Limb (tissue), 2 donors: Measurements from ENCODE around the gene FBH1.
"Not testable (repeated sequence)": the region's sequence is repeated elsewhere in the genome, so short reads cannot be mapped to it uniquely, and the experiment has no call there.

ENCODE experiments used
- DNase-seq, 2 donors: peaks; one replicate each; pipeline ENCODE4 v3.0.0-alpha.2; 2016; ENCODE audit errors: extremely low spot score in 2 of 2

Gene FBH1

GRCh38 chr10:5903563-5903962 is 13.5 kb downstream of the FBH1 start:
- DNase-seq: no peak

DNA sequence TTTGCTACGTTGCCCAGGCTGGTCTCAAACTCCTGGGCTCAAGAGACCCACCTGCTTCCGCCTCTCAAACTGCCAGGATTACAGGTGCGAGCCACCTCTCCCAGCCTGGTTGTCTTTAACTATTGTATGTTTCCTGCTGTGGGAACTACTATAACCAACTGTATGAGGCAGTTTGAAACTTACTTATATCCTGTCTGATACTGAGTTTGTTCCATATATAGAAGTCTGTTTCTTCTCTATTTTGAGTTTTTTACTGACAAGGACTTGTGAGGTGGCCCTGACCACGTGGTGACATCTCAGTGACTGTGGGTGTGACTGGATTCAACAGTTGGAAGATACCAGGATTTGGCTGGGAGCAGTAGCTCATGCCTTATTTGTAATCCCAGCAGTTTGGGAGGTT is 14.2 kb downstream of the FBH1 start:
- DNase-seq: no peak

DNA sequence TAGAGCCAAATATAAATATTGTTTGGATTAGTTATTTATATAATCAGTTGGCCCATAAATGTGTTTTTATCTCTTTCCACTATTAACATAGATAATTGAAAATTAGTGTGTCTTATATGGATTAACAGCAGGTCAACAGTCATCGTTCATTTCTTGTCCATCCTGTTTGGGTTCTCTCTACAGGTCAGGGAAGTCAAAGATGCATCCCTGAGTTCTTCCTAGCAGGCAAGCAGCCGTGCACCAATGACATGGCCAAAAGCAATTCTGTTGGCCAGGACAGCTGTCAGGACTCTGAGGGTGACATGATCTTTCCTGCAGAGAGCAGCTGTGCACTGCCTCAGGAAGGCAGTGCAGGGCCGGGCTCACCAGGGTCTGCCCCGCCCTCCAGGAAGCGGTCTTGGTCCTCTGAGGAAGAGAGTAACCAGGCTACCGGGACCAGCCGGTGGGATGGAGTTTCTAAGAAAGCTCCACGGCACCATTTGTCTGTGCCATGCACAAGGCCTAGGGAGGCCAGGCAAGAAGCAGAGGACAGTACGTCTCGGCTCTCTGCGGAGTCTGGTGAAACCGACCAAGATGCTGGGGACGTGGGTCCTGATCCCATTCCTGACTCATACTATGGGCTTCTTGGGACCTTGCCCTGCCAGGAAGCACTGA is 15.9 kb downstream of the FBH1 start:
- DNase-seq: peak in 1 of 2 donors; percentile 10

DNA sequence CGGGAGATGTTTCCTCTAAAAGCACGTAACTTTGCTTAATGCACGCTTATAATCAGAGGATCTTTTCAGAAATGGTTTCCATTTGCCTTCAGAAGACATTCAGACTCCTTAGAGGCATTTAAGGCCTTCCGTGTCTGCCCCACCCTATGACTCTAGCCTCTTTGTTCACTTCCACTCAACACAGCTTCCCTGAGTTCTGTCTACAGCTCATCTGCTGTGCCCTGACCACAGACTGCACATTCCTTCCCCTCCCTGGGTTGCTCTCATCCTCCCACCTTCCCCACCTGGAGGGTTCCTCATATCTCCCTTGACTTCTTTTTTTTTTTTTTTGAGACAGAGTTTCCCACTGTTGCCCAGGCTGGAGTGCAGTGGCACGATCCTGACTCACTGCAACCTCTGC is 16.6 kb downstream of the FBH1 start:
- DNase-seq: no peak

- DNase-seq: not testable (repeated sequence)
Observed at GRCh38 chr10:5908676-5909075, 18.6 kb downstream of the FBH1 start.

GRCh38 chr10:5910323-5911100 is 20.5 kb downstream of the FBH1 start:
- DNase-seq: peak in 1 of 2 donors; percentile 40

GRCh38 chr10:5911670-5912069 is 21.6 kb downstream of the FBH1 start:
- no peak for DNase-seq

- no peak for DNase-seq
Observed at GRCh38 chr10:5913736-5914135, 23.7 kb downstream of the FBH1 start.

DNA sequence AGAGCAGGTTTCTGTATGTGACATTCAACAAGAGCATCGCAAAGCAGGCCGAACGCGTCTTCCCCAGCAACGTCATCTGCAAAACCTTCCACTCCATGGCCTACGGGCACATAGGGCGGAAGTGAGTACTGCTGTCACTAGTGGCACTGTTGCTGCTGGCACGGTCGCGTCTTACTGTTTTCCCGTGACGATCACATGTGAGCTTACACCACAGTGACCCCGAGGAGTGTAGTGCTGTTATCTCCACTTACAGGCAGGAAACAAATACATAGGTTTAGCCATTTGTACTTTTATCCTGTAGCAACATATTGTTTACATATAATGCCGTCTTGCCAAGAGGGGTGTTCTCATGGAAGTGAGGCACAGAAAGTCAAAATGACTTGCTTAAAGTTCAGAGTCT is 25.4 kb downstream of the FBH1 start:
- no peak for DNase-seq

- DNase-seq: no peak
Observed at GRCh38 chr10:5917305-5917704, 27.3 kb downstream of the FBH1 start.

GRCh38 chr10:5918763-5919162 is 28.7 kb downstream of the FBH1 start:
- DNase-seq: no peak

- DNase-seq: no peak
Observed at GRCh38 chr10:5919568-5919967, 29.5 kb downstream of the FBH1 start.

DNA sequence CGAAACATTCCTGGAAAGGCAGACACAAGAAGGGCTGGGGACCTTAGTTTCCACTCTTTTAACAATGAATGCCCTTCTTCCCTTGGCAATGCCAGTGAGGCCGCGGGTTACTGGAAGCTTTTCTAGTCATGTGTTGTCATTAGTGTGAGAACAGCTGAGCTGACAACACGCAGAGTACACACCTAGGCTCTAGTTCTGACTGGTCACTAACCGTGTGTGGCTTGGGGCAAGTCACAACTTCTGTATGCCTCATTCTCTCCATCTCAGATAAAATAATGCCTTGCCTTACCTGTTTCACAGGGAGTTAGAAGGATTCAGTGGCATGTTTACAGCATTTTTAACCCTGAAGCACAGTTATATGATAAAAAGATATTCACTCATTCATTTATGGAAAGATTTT is 31.7 kb downstream of the FBH1 start:
- no peak for DNase-seq

GRCh38 chr10:5924889-5925288 is 34.8 kb downstream of the FBH1 start:
- DNase-seq: no peak

- no peak for DNase-seq
Observed at GRCh38 chr10:5927306-5927705, 37.3 kb downstream of the FBH1 start.

DNA sequence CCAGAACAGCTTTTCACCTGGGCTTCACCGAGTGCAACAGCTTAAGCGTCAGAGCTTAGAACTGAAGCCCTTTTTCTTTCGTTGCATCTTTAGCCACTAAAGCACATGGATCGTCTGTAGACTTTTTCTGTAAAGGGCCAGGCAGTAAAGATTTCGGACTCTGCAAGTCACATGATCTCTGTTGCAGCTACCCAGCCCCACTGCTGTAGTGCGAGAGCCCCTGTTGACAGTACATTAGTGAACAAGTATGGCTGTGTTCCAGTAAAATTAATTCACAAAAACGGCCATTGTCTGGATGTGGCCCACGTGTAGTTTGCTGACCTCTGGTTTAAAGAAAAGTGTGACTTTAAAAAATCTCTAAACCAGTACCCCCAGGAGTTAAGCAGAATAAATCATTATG is 39.4 kb downstream of the FBH1 start:
- no peak for DNase-seq

- no peak for DNase-seq
Observed at GRCh38 chr10:5930272-5930671, 40.2 kb downstream of the FBH1 start.

- no peak for DNase-seq
Observed at GRCh38 chr10:5932345-5932744, 42.3 kb downstream of the FBH1 start.

- DNase-seq: no peak
Observed at GRCh38 chr10:5933909-5934546, 44.0 kb downstream of the FBH1 start.

DNA sequence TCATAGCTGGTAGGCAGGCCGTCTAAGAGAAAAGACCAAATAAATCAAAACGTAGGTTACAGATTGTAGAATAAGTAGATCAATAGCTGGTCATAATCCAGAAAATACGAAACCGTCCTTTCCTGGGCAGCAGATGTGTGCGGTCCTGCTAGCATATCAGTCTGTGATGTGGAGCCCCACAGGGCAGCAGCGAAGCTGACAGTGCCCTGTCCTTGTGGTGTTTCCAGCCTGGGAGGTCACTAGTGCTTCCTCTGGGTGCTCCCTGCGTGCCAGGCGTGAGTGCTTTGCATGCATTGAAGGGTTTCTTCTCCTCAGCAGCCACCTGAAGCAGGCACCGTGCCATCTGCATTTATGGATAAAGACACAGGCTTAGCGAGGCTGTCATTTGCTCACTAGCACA is 45.6 kb downstream of the FBH1 start:
- DNase-seq: no peak

DNA sequence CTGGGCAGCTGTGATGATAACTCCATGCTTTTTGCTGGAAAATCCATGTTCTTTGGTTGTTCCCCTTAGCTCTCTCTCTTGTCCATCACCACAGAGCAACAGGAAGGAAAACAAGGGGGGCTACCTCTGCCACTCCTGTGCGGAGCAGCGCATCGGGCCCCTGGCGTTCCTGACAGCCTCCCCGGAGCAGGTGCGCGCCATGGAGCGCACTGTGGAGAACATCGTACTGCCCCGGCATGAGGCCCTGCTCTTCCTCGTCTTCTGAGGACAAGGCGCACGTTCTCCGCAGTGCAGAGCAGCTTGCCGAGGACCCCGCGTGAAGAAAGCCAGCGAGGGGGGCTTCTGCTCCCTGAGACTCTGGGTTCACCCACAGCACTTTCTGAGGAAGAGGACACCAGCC is 47.0 kb downstream of the FBH1 start:
- DNase-seq: no peak

GRCh38 chr10:5938291-5938690 is 48.2 kb downstream of the FBH1 start:
- DNase-seq: no peak

DNA sequence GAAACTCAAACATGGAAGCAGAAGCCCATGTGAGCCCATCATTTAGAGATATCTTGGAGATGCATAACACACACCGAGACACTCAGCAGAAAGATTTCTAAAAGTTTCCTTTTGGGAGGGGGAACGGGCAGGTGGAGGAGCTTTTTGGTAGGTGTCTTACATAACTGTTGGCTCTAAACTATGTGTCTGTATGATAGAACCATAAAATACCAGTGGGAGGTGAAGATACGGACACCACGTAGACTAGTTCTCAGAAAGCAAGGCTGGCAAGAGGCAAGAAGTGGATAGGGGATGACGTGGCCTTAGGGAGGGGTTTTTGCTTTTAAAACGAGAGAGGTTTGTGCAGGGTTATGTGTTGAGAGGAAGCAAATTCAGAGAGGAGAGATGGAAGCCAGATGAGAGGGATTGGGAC is 50.8 kb downstream of the FBH1 start:
- DNase-seq: no peak
